Adipocyte (in vitro differentiated cells): ENCODE results near the gene S100B.
A peak's percentile ranks its signal among the peaks of the same experiment; 100 is the strongest.
"Not testable (repeated sequence)": the region's sequence is repeated elsewhere in the genome, so short reads cannot be mapped to it uniquely, and the experiment has no call there.

ENCODE experiments used
- DNase-seq: peaks from one replicate; pipeline ENCODE4 v3.0.0-alpha.2; 2015; ENCODE audit warnings: low read depth
- H3K27me3 ChIP-seq: replicated peaks from 2 replicates; pipeline ENCODE4 v1.7.0; 2013; ENCODE audit warnings: mild to moderate bottlenecking, low read length, moderate library complexity; ENCODE audit not compliant: control insufficient read depth, insufficient read depth
- H3K36me3 ChIP-seq: 2 replicates; pipeline ENCODE4 v1.7.0; 2013; ENCODE audit warnings: low read length, mild to moderate bottlenecking, moderate library complexity; ENCODE audit not compliant: control insufficient read depth, insufficient read depth, severe bottlenecking
- H3K4me1 ChIP-seq: 2 replicates; pipeline ENCODE4 v1.7.0; 2013; ENCODE audit warnings: mild to moderate bottlenecking, low read length, moderate library complexity; ENCODE audit not compliant: control insufficient read depth, insufficient read depth
- H3K4me3 ChIP-seq: 2 replicates; pipeline ENCODE4 v1.7.0; 2013; ENCODE audit warnings: mild to moderate bottlenecking, low read length, moderate library complexity
- H3K9ac ChIP-seq: 2 replicates; pipeline ENCODE4 v1.7.0; 2013; ENCODE audit warnings: mild to moderate bottlenecking, low read length, moderate library complexity
- H3K9me3 ChIP-seq: 2 replicates; pipeline ENCODE4 v1.7.0; 2013; ENCODE audit warnings: mild to moderate bottlenecking, low read length, moderate library complexity; ENCODE audit not compliant: control insufficient read depth

S100B gene

GRCh38 chr21:46598581-46599572 is 6.0 kb downstream of the S100B start:
- Histone ChIP-seq H3K9ac (no peak overlapping the region), H3K27me3 (no peaks in the 10 kb centered on the region), H3K36me3 (no peaks in the 10 kb centered on the region), H3K9me3 (peaks cover 4% of the 10 kb centered on the region), H3K4me3 (no peak overlapping the region), H3K4me1 (peaks cover 13% of the 10 kb centered on the region)
- DNase-seq: peak; percentile 82

DNA sequence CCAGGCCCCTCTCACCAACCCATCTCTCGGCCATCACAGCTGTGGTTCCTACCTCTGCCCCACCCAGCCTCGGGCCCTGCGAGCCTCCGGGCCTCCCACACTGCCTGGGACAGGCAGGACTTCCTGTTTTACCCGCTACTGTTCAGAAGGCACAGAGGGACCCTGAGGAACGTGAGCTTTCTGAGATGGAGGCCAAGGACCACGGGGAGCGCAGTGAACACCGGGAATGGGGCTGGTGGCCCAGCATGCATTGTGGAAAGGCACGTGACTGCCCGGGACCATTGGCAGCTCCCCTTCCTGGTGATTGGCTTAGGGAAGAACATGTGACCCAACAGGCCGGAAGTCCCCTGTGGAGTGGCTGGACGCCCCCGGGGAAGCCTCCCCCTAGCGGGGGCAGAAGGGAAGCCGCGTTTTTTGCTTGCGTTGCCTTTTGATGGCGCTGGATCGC is 7.0 kb downstream of the S100B start:
- Histone ChIP-seq H3K4me1 (peaks cover 13% of the 10 kb centered on the region), H3K27me3 (no peaks in the 10 kb centered on the region), H3K4me3 (no peak overlapping the region), H3K9me3 (peaks cover 4% of the 10 kb centered on the region), H3K9ac (no peak overlapping the region), H3K36me3 (no peaks in the 10 kb centered on the region)
- DNase-seq: no peak

GRCh38 chr21:46597031-46597430 is 7.9 kb downstream of the S100B start:
- H3K36me3 ChIP-seq: no peaks in the 10 kb centered on the region
- no peak overlapping the region for H3K4me3 ChIP-seq
- peaks cover 8% of the 10 kb centered on the region for H3K9me3 ChIP-seq
- H3K4me1 ChIP-seq: peaks cover 13% of the 10 kb centered on the region
- no peaks in the 10 kb centered on the region for H3K27me3 ChIP-seq
- DNase-seq: no peak
- H3K9ac ChIP-seq: no peak overlapping the region

DNA sequence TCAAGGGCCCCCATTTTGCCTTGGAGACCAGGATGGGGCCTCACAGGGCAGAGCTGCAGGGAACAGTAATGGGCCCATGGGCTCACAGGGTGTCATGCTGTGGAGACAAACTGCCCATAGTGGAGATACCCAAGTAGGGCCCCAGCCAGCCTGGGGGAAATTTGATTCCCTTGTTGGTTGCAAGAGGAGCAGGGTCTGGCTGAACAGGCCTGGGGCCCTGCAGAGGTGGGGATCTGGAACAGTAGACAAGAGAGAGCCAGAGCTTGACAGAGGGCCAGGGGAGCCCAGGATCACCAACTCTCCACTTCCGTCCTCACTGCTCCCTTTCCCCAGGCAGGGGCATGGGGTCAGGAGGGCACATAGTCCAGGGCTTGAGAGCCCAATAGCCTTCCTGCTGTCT is 8.7 kb downstream of the S100B start:
- Histone ChIP-seq H3K36me3 (no peaks in the 10 kb centered on the region), H3K4me1 (peaks cover 13% of the 10 kb centered on the region), H3K27me3 (no peaks in the 10 kb centered on the region), H3K9ac (no peak overlapping the region), H3K9me3 (peaks cover 15% of the 10 kb centered on the region), H3K4me3 (no peak overlapping the region)
- DNase-seq: peak; percentile 65

DNA sequence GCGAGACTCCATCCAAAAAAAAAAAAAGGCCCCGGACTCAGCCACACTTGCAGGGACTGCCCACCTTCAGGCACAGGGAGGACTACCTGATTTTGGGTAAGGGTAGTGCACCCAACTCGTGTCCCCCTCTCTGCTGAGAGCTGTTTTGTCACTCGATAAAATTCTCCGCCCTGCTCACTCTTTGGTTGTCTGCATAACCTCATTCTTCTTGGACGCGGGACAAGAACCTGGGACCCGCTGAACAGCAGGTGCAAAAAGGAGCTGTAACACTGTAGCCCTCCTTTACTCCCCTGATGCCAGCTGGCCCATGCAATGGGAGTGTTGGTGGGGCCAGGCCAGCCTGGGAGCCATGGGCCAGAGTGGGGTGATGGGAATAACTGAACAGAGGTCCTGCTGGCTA is 10.6 kb downstream of the S100B start:
- Histone ChIP-seq H3K9me3 (peaks cover 34% of the 10 kb centered on the region), H3K27me3 (no peaks in the 10 kb centered on the region), H3K9ac (no peak overlapping the region), H3K36me3 (no peaks in the 10 kb centered on the region), H3K4me3 (no peak overlapping the region), H3K4me1 (peaks cover 7% of the 10 kb centered on the region)
- no peak for DNase-seq

DNA sequence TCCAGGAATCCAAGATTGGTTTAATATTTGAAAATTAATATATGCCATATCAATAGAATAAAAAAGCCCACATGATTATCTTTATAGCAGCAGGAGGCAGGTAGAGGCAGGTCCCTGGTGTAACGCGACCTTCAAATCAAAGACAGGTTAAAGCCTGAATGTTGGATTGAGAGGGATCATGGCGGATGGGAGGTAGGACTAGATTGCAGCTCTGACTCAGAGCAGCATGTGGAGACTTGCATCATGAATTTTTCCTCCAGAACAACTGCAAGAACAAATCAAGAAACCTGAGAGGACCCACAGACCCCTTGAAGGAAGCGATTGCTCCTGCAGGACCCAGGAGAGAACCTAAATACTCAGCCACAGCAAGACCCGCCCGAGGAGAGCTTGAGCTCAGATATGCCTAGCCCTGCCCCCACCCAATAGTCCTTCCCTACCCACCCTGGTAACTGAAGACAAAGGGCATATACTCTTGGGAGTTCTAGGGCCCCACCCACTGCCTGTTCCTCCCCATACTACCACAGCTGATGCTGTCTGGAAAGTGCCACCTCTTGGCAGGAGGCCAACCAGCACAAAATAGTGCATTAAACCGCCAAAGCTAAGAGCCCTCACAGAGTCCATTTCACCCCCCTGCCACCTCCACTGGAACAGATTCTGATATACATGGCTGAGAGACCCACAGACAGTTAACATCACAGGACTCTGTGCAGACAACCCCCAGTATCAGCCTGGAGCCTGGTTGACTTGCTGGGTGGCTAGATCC is 19.5 kb downstream of the S100B start:
- Histone ChIP-seq H3K27me3 (no peaks in the 10 kb centered on the region), H3K4me1 (no peaks in the 10 kb centered on the region), H3K36me3 (peaks cover 24% of the 10 kb centered on the region), H3K4me3 (no peak overlapping the region), H3K9me3 (peaks cover 73% of the 10 kb centered on the region), H3K9ac (no peak overlapping the region)
- DNase-seq: no peak

- Histone ChIP-seq H3K9me3 (peaks cover 71% of the 10 kb centered on the region), H3K36me3 (peaks cover 24% of the 10 kb centered on the region)
- DNase-seq: no peak
These were observed 23.0 kb downstream of the S100B start for GRCh38 chr21:46581780-46582307.

DNA sequence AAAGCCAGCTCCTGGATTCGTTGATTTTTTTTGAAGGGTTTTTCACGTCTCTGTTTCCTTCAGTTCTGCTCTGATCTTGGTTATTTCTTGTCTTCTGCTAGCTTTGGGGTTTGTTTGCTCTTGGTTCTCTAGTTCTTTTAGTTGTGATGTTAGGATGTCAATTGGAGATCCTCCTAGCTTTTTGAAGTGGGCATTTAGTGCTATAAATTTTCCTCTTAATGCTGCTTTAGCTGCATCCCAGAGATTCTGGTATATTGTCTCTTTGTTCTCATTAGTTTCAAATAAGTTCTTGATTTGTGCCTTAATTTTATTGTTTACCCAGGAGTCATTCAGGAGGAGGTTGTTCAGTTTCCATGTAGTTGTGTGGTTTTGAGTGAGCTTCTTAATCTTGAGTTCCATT is 25.5 kb downstream of the S100B start:
- H3K4me3 ChIP-seq, DNase-seq, H3K4me1 ChIP-seq, H3K9ac ChIP-seq, H3K27me3 ChIP-seq: not testable (repeated sequence)
- Histone ChIP-seq H3K9me3 (peaks cover 68% of the 10 kb centered on the region), H3K36me3 (peaks cover 24% of the 10 kb centered on the region)

More at GRCh38 chr21:46581780-46582307, 23.0 kb downstream of the S100B start:
- no peaks in the 10 kb centered on the region for H3K4me1 ChIP-seq
- no peak overlapping the region for H3K9ac ChIP-seq
- H3K27me3 ChIP-seq: no peaks in the 10 kb centered on the region
- H3K4me3 ChIP-seq: no peak overlapping the region

GRCh38 chr21:46577786-46578185 is 27.1 kb downstream of the S100B start:
- not testable (repeated sequence) for H3K4me3 ChIP-seq, H3K4me1 ChIP-seq, H3K9ac ChIP-seq, DNase-seq, H3K27me3 ChIP-seq
- Histone ChIP-seq H3K36me3 (peaks cover 26% of the 10 kb centered on the region), H3K9me3 (peaks cover 64% of the 10 kb centered on the region)

DNA sequence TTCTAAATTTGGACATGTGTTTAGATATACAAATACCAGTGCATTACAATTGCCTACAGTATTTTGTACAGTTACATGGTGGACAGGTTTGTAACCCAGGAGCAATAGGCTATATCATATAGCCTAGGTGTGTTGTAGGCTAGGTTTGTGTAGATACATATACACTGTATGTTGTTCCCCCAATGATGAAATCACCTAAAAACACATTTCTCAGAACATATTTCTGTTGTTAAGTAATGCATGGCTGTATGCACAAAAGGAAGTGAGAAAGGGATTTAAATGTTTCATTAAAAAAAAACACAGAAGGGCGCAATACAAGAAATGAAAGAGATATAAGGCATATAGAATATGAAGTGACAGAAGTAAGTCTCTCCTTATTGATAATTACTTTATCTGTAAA is 32.0 kb downstream of the S100B start:
- DNase-seq: no peak
- H3K36me3 ChIP-seq: peaks cover 41% of the 10 kb centered on the region
- H3K27me3 ChIP-seq: no peaks in the 10 kb centered on the region
- H3K4me3 ChIP-seq: peak overlapping the region; percentile 27
- no peak overlapping the region for H3K9ac ChIP-seq
- peaks cover 25% of the 10 kb centered on the region for H3K9me3 ChIP-seq
- H3K4me1 ChIP-seq: no peaks in the 10 kb centered on the region

DNA sequence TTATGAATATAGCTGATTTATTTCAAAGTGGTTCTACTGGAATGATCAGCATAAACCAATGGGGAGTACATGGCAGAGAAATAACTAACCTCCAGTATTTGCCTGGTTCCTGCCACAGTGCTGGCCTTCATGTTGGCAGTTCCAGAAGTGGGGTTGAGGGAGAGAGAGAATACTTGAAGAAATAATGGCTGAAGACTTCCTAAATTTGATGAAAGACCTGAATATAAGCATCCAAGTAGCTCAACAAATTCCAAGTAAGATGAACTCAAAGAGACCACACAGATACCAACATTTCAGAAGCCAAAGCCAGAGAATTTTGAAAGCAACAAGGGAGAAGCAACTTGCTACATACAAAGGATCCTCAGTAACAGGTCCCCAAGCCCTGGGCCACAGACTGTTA is 34.3 kb downstream of the S100B start:
- DNase-seq: no peak
- Histone ChIP-seq H3K4me1 (no peaks in the 10 kb centered on the region), H3K9me3 (peaks cover 14% of the 10 kb centered on the region), H3K36me3 (peaks cover 63% of the 10 kb centered on the region), H3K9ac (no peak overlapping the region), H3K27me3 (no peaks in the 10 kb centered on the region), H3K4me3 (no peak overlapping the region)
